HG03520 (cell line): ENCODE results near the gene NHERF1.

ENCODE experiments used
- ATAC-seq: cut with Tn5 transposase; IDR thresholded peaks from one replicate; pipeline ENCODE4 v1.9.1; 2021; ENCODE audit warnings: mild to moderate bottlenecking, moderate library complexity; ENCODE audit not compliant: unreplicated experiment

NHERF1 gene

GRCh38 chr17:74732042-74732867 lies 16.2 kb upstream of the NHERF1 start:
- ATAC-seq = no peak

GRCh38 chr17:74733365-74734122 lies 14.9 kb upstream of the NHERF1 start:
- no peak for ATAC-seq

- ATAC-seq = no peak
These were observed 14.2 kb upstream of the NHERF1 start for GRCh38 chr17:74734256-74734655.

- no peak for ATAC-seq
These were observed 11.7 kb upstream of the NHERF1 start, which contains the start of gene RAB37 for GRCh38 chr17:74736513-74737298. RAB37 (plus strand) TSS chr17:74737256; CDS start chr17:74737273, 17 bp downstream.

- ATAC-seq = no peak
These were observed 11.0 kb upstream of the NHERF1 start for GRCh38 chr17:74737299-74738050.

GRCh38 chr17:74738051-74738996 lies 10.1 kb upstream of the NHERF1 start:
- ATAC-seq = no peak

- ATAC-seq = no peak
These were observed 9.1 kb upstream of the NHERF1 start for GRCh38 chr17:74739227-74739831.

GRCh38 chr17:74740173-74740572 lies 8.3 kb upstream of the NHERF1 start:
- no peak for ATAC-seq

GRCh38 chr17:74740641-74741387 lies 7.6 kb upstream of the NHERF1 start:
- no peak for ATAC-seq

- peak; percentile 45 for ATAC-seq
These were observed 6.3 kb upstream of the NHERF1 start for GRCh38 chr17:74742153-74742515.

GRCh38 chr17:74742978-74743545 lies 5.4 kb upstream of the NHERF1 start:
- no peak for ATAC-seq

- ATAC-seq = no peak
These were observed 4.7 kb upstream of the NHERF1 start for GRCh38 chr17:74743755-74744154.

- no peak for ATAC-seq
These were observed 4.1 kb upstream of the NHERF1 start for GRCh38 chr17:74744349-74744713.

- no peak for ATAC-seq
These were observed 3.5 kb upstream of the NHERF1 start for GRCh38 chr17:74744714-74745547.

- no peak for ATAC-seq
These were observed 2.8 kb upstream of the NHERF1 start for GRCh38 chr17:74745548-74746177.

- ATAC-seq = no peak
These were observed 2.1 kb upstream of the NHERF1 start for GRCh38 chr17:74746376-74746775.

GRCh38 chr17:74746922-74747321 lies 1.5 kb upstream of the NHERF1 start:
- no peak for ATAC-seq
